ENCODE data around the gene PNMA6E.
"Not testable (repeated sequence)": the region's sequence is repeated elsewhere in the genome, so short reads cannot be mapped to it uniquely, and the experiment has no call there.

The PNMA6E gene

GRCh38 chrX:153408221-153408721, 7.1 kb upstream of the PNMA6E start:
- DNase-seq (ENCODE audit: low read depth): no peak

GRCh38 chrX:153407736-153408135, 6.6 kb upstream of the PNMA6E start:
- DNase-seq (ENCODE audit: low read depth): no peak

- no peak for DNase-seq (ENCODE audit: low read depth)
These were observed 5.8 kb upstream of the PNMA6E start for GRCh38 chrX:153406903-153407302.

- no peak for DNase-seq (ENCODE audit: low read depth)
These were observed 4.9 kb upstream of the PNMA6E start for GRCh38 chrX:153406011-153406410.

- no peak for DNase-seq (ENCODE audit: low read depth)
These were observed 4.3 kb upstream of the PNMA6E start for GRCh38 chrX:153405426-153405825.

GRCh38 chrX:153404333-153404732, 3.2 kb upstream of the PNMA6E start:
- not testable (repeated sequence) for DNase-seq (ENCODE audit: low read depth)

- no peak for DNase-seq (ENCODE audit: low read depth)
These were observed 711 bp downstream of the PNMA6E start for GRCh38 chrX:153400146-153401132.

GRCh38 chrX:153398275-153398960, 2.7 kb downstream of the PNMA6E start:
- DNase-seq (ENCODE audit: low read depth): no peak

- DNase-seq (ENCODE audit: low read depth): no peak
These were observed 3.7 kb downstream of the PNMA6E start for GRCh38 chrX:153397256-153397960.

- no peak for DNase-seq (ENCODE audit: low read depth)
These were observed 4.6 kb downstream of the PNMA6E start for GRCh38 chrX:153396320-153397195.

- DNase-seq (ENCODE audit: low read depth): no peak
These were observed 5.4 kb downstream of the PNMA6E start for GRCh38 chrX:153395613-153396319.

- DNase-seq (ENCODE audit: low read depth): no peak
These were observed 6.5 kb downstream of the PNMA6E start for GRCh38 chrX:153394612-153395011.

- DNase-seq (ENCODE audit: low read depth): no peak
These were observed 8.4 kb downstream of the PNMA6E start for GRCh38 chrX:153392642-153393321.

GRCh38 chrX:153389460-153389768, 11.7 kb downstream of the PNMA6E start:
- DNase-seq (ENCODE audit: low read depth): not testable (repeated sequence)

- no peak for DNase-seq (ENCODE audit: low read depth)
These were observed 12.3 kb downstream of the PNMA6E start for GRCh38 chrX:153388722-153389459.

- no peak for DNase-seq (ENCODE audit: low read depth)
These were observed 13.0 kb downstream of the PNMA6E start for GRCh38 chrX:153387987-153388721.

- no peak for DNase-seq (ENCODE audit: low read depth)
These were observed 13.8 kb downstream of the PNMA6E start for GRCh38 chrX:153387345-153387744.

GRCh38 chrX:153386097-153386496, 15.1 kb downstream of the PNMA6E start:
- no peak for DNase-seq (ENCODE audit: low read depth)

- DNase-seq (ENCODE audit: low read depth): not testable (repeated sequence)
These were observed 16.2 kb downstream of the PNMA6E start for GRCh38 chrX:153384973-153385372.

All from non-pigmented ciliary epithelial cell (primary cell).